CD14-positive monocyte (primary cell): ENCODE data around the gene KCNB1. TPM values are rescaled to one million over a fixed set of nuclear protein-coding genes. Genes with fewer than 3 reads are reported as not detected.

Experiments used
- DNase-seq, 3 donors: peaks; one replicate each; pipeline ENCODE4 v3.0.0-alpha.2; 2011 to 2022
- H2AFZ ChIP-seq: 2 replicates; pipeline ENCODE4 v1.6.0; 2012; ENCODE audit warnings: mild to moderate bottlenecking, low read depth, low read length, inconsistent platforms; ENCODE audit not compliant: insufficient read depth, poor library complexity, severe bottlenecking
- H3K27ac ChIP-seq, 2 donors: 1 replicate in 1 of 2; 2 replicates in 1 of 2; pipeline ENCODE4 v1.5.1; 2012 to 2013; ENCODE audit warnings: low read length in 2 of 2, control low read depth in 1 of 2, inconsistent platforms in 1 of 2, low read depth in 1 of 2, mild to moderate bottlenecking in 1 of 2
- H3K27me3 ChIP-seq, 2 donors: one replicate each; pipeline versions ENCODE4 v1.6.0 to v1.6.1; 2011 to 2013; ENCODE audit warnings: low read length in 2 of 2; ENCODE audit not compliant: control insufficient read depth in 2 of 2, insufficient read depth in 2 of 2
- H3K36me3 ChIP-seq, 2 donors: replicated peaks in 1 of 2; 1 replicate in 1 of 2; 2 replicates in 1 of 2; pipeline versions ENCODE4 v1.5.1 to v1.6.1; 2012 to 2013; ENCODE audit warnings: low read length in 2 of 2, control low read depth in 1 of 2, inconsistent platforms in 1 of 2, mild to moderate bottlenecking in 1 of 2; ENCODE audit not compliant: insufficient read depth in 2 of 2, control insufficient read depth in 1 of 2
- H3K4me1 ChIP-seq, 2 donors: 1 replicate in 1 of 2; 2 replicates in 1 of 2; pipeline versions ENCODE4 v1.5.1 to v1.6.1; 2012 to 2013; ENCODE audit warnings: low read length in 2 of 2, control low read depth in 1 of 2, inconsistent platforms in 1 of 2, mild to moderate bottlenecking in 1 of 2, moderate library complexity in 1 of 2; ENCODE audit not compliant: insufficient read depth in 2 of 2, control insufficient read depth in 1 of 2
- H3K4me2 ChIP-seq: replicated peaks from 2 replicates; pipeline ENCODE3; 2012; ENCODE audit warnings: low read length, moderate library complexity, mild to moderate bottlenecking; ENCODE audit not compliant: poor library complexity, severe bottlenecking; ENCODE audit errors: extremely low read depth
- H3K4me3 ChIP-seq, 3 experiments: fragments of 200-600 bp in 1 of 3; sonication (generic) in 1 of 3; replicated peaks in 1 of 3; 1 replicate in 2 of 3; 2 replicates in 1 of 3; pipeline ENCODE4 v1.5.1; 2011 to 2013; ENCODE audit warnings: low read length in 3 of 3, mild to moderate bottlenecking in 3 of 3, control low read depth in 2 of 3, low read depth in 2 of 3, inconsistent platforms in 1 of 3, moderate library complexity in 1 of 3
- H3K79me2 ChIP-seq: 2 replicates; pipeline ENCODE4 v1.6.0; 2012; ENCODE audit warnings: mild to moderate bottlenecking, control low read depth, inconsistent platforms, low read length, moderate library complexity; ENCODE audit not compliant: insufficient read depth
- H3K9ac ChIP-seq: 2 replicates; pipeline ENCODE4 v1.6.0; 2017; ENCODE audit warnings: low read length, mild to moderate bottlenecking; ENCODE audit not compliant: insufficient read depth, poor library complexity, severe bottlenecking
- H3K9me3 ChIP-seq, 2 donors: replicated peaks in 1 of 2; 1 replicate in 1 of 2; 2 replicates in 1 of 2; pipeline versions ENCODE4 v1.5.1 to v1.6.1; 2012 to 2013; ENCODE audit warnings: low read length in 2 of 2, control low read depth in 1 of 2; ENCODE audit not compliant: control insufficient read depth in 1 of 2, insufficient read depth in 1 of 2
- H4K20me1 ChIP-seq: 2 replicates; pipeline ENCODE4 v1.6.0; 2012; ENCODE audit warnings: mild to moderate bottlenecking, low read length, control low read depth, moderate library complexity; ENCODE audit not compliant: insufficient read depth
- H3K27ac Mint-ChIP-seq, 7 donors: one replicate each; pipeline ENCODE4 v1.8.0; 2020; ENCODE audit warnings: mild to moderate bottlenecking in 7 of 7, mixed read lengths in 7 of 7, moderate library complexity in 6 of 7, inconsistent platforms in 2 of 7
- H3K27me3 Mint-ChIP-seq, 3 donors: one replicate each; pipeline ENCODE4 v1.8.0; 2021 to 2022; ENCODE audit warnings: low read depth in 3 of 3, mild to moderate bottlenecking in 3 of 3, mixed read lengths in 3 of 3, moderate library complexity in 3 of 3, inconsistent platforms in 1 of 3
- H3K36me3 Mint-ChIP-seq, 2 donors: one replicate each; pipeline ENCODE4 v1.8.0; 2020; ENCODE audit warnings: mixed read lengths in 2 of 2, inconsistent platforms in 1 of 2, mild to moderate bottlenecking in 1 of 2
- H3K4me1 Mint-ChIP-seq: one replicate; pipeline ENCODE4 v1.8.0; 2020; ENCODE audit warnings: mild to moderate bottlenecking, mixed read lengths
- H3K4me3 Mint-ChIP-seq, 2 donors: one replicate each; pipeline ENCODE4 v1.8.0; 2020; ENCODE audit warnings: mild to moderate bottlenecking in 2 of 2, mixed read lengths in 2 of 2, moderate library complexity in 1 of 2
- H3K9me3 Mint-ChIP-seq, 7 donors: one replicate each; pipeline ENCODE4 v1.8.0; 2020 to 2022; ENCODE audit warnings: mixed read lengths in 7 of 7, mild to moderate bottlenecking in 6 of 7, moderate library complexity in 6 of 7, inconsistent platforms in 2 of 7
- WGBS: methylation state at CpG from one replicate; pipeline ENCODE4 v1.1.5; 2013; ENCODE audit warnings: missing lambda C conversion rate; ENCODE audit not compliant: insufficient coverage; 5-methylcytosine and 5-hydroxymethylcytosine counted together
- intact Hi-C, 2 donors: fragments of 100-400 bp; cut with micrococcal nuclease; formaldehyde crosslinking; loops; one replicate each; pipeline versions ENCODE4 v1.15.0 to v1.15.1; 2023
- polyA plus RNA-seq, 3 donors: library from polyadenylated mRNA; depleted of rRNA in 1 of 3; unstranded in 2 of 3; stranded (reverse) in 1 of 3; fragments of 300-500 nt in 2 of 3; fragments of >200 nt in 1 of 3; fragmentation: Illumina TruSeq in 2 of 3; gene quantifications; 1 replicate in 2 of 3; 2 replicates in 1 of 3; pipeline ENCODE4 v1.2.3, GENCODE V29; 2012 to 2021
- TF ChIP-seq, protein P1 (sequence below): fragments of 200-600 bp; IDR thresholded peaks from one replicate; pipeline ENCODE4 v1.8.0; 2022; ENCODE audit warnings: antibody characterized with exemption, mild to moderate bottlenecking

The KCNB1 gene
- polyA plus RNA-seq, 3 donors = not detected

DNA sequence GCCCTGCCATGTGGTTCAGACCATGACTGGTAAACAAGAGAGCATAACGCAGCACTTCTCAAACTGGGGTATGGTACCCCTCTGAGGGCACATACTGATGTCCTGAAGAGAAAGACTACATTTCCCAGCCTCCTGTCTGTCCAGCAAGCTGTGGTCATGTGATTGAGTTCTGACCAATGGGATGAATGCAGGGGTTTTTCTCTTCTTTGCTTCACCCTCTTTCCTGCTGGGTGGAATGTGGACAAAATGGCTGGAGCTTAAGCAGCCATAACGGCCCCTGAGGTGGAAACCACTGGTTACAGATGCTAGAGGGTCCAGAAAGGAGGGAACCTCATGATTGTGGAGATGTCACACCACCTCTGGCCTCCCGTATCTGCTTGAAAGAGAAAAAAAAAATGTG, 19.4 kb upstream of the KCNB1 start:
- WGBS = 90% methylated on average over 2 of the region's 3 CpGs
- H3K4me2 ChIP-seq = no peak overlapping the region

GRCh38 chr20:49497398-49497669, 14.9 kb upstream of the KCNB1 start:
- no peaks in the 10 kb centered on the region for H3K4me1 Mint-ChIP-seq
- no peak for DNase-seq
- Histone ChIP-seq H3K4me3 (no peak overlapping the region), H3K9ac (no peak overlapping the region), H3K79me2 (no peaks in the 10 kb centered on the region), H3K9me3 (peaks cover 0 to 2% of the 10 kb centered on the region in 2 donors), H2AFZ (no peak overlapping the region), H3K4me2 (no peak overlapping the region), H3K4me1 (no peaks in the 10 kb centered on the region), H3K27ac (no peak overlapping the region), H3K27me3 (no peaks in the 10 kb centered on the region), H4K20me1 (no peaks in the 10 kb centered on the region), H3K36me3 (no peaks in the 10 kb centered on the region)
- no peak overlapping the region for H3K27ac Mint-ChIP-seq
- H3K4me3 Mint-ChIP-seq = no peak overlapping the region
- TF ChIP-seq, protein P1, sequence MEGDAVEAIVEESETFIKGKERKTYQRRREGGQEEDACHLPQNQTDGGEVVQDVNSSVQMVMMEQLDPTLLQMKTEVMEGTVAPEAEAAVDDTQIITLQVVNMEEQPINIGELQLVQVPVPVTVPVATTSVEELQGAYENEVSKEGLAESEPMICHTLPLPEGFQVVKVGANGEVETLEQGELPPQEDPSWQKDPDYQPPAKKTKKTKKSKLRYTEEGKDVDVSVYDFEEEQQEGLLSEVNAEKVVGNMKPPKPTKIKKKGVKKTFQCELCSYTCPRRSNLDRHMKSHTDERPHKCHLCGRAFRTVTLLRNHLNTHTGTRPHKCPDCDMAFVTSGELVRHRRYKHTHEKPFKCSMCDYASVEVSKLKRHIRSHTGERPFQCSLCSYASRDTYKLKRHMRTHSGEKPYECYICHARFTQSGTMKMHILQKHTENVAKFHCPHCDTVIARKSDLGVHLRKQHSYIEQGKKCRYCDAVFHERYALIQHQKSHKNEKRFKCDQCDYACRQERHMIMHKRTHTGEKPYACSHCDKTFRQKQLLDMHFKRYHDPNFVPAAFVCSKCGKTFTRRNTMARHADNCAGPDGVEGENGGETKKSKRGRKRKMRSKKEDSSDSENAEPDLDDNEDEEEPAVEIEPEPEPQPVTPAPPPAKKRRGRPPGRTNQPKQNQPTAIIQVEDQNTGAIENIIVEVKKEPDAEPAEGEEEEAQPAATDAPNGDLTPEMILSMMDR = no peak
- intact Hi-C loops = no loop called here
- no peaks in the 10 kb centered on the region for H3K36me3 Mint-ChIP-seq
- peaks cover 0 to 7% (median 2%) of the 10 kb centered on the region in 7 donors for H3K9me3 Mint-ChIP-seq
- 43% methylated on average over 1 of the region's 1 CpG for WGBS
- peaks cover 18 to 20% (median 20%) of the 10 kb centered on the region in 3 donors for H3K27me3 Mint-ChIP-seq

More for the DNA sequence above, 19.4 kb upstream of the KCNB1 start:
- TF ChIP-seq, protein P1 = no peak
- H3K9me3 Mint-ChIP-seq = peaks cover 0 to 7% (median 2%) of the 10 kb centered on the region in 7 donors
- no peak overlapping the region for H3K4me3 ChIP-seq
- H4K20me1 ChIP-seq = no peaks in the 10 kb centered on the region
- no peaks in the 10 kb centered on the region for H3K4me1 ChIP-seq
- DNase-seq = no peak
- no peak overlapping the region for H3K9ac ChIP-seq
- no peak overlapping the region for H3K4me3 Mint-ChIP-seq
- no peak overlapping the region for H3K27ac Mint-ChIP-seq
- no peaks in the 10 kb centered on the region for H3K36me3 Mint-ChIP-seq
- H3K79me2 ChIP-seq = no peaks in the 10 kb centered on the region
- H3K4me1 Mint-ChIP-seq = no peaks in the 10 kb centered on the region
- peaks cover 25 to 34% (median 28%) of the 10 kb centered on the region in 3 donors for H3K27me3 Mint-ChIP-seq
- H3K27me3 ChIP-seq = peaks cover 0 to 4% of the 10 kb centered on the region in 2 donors
- intact Hi-C loops = no loop called here
- H3K27ac ChIP-seq = no peak overlapping the region
- peaks cover 0 to 2% of the 10 kb centered on the region in 2 donors for H3K9me3 ChIP-seq
- no peaks in the 10 kb centered on the region for H3K36me3 ChIP-seq
- no peak overlapping the region for H2AFZ ChIP-seq
